A673 (cell line): Measurements from ENCODE around the gene IGFBP1. TPM values are rescaled to one million over a fixed set of nuclear protein-coding genes. Genes with fewer than 3 reads are reported as not detected.
"Not testable (repeated sequence)": the region's sequence is repeated elsewhere in the genome, so short reads cannot be mapped to it uniquely, and the experiment has no call there.

Source experiments
- Bru-seq: library from RNA; stranded (reverse); fragments of 400-500 nt; gene quantifications from one replicate; lab custom pipeline; 2021; lab: Mats Ljungman, UMichigan
- BruChase-seq, 2 experiments: library from RNA; stranded (reverse); fragments of 400-500 nt; gene quantifications; one replicate each; lab custom pipeline; 2021; lab: Mats Ljungman, UMichigan
- BruUV-seq: library from RNA; stranded (reverse); fragments of 400-500 nt; replicated peaks from 2 replicates; lab custom pipeline; 2021; lab: Mats Ljungman, UMichigan
- CTCF ChIA-PET: fragments of 300-600 bp; sonication (Branson Sonifier 250); formaldehyde crosslinking; loops from one replicate; lab custom pipeline; 2022; ENCODE audit warnings: antibody characterized with exemption; lab: Charles Lee
- POLR2A ChIA-PET: fragments of 300-600 bp; sonication (Branson Sonifier 250); formaldehyde crosslinking; loops from one replicate; lab custom pipeline; 2022; ENCODE audit warnings: antibody characterized with exemption; ENCODE audit not compliant: low non-redundant PET; lab: Charles Lee
- DNase-seq: peaks from one replicate; pipeline ENCODE4 v3.0.0-alpha.2; 2015; ENCODE audit warnings: low spot score
- H3K27ac ChIP-seq: fragments of 200-600 bp; sonication (generic); 2 replicates; pipeline ENCODE4 v1.5.1; 2016; ENCODE audit warnings: mixed run types, low read depth, mild to moderate bottlenecking, mixed read lengths, antibody characterized with exemption, low read length; ENCODE audit not compliant: poor library complexity, severe bottlenecking
- H3K27me3 ChIP-seq: fragments of 200-600 bp; sonication (generic); replicated peaks from 2 replicates; pipeline ENCODE4 v1.6.1; 2017; ENCODE audit warnings: mixed run types, low read depth, mild to moderate bottlenecking, mixed read lengths, antibody characterized with exemption, low read length; ENCODE audit not compliant: insufficient read depth, poor library complexity
- H3K36me3 ChIP-seq: fragments of 200-600 bp; sonication (generic); 2 replicates; pipeline ENCODE4 v1.6.1; 2016; ENCODE audit warnings: mixed run types, mild to moderate bottlenecking, mixed read lengths, antibody characterized with exemption, low read length; ENCODE audit not compliant: insufficient read depth, poor library complexity, severe bottlenecking
- H3K4me1 ChIP-seq: fragments of 200-600 bp; sonication (generic); 2 replicates; pipeline ENCODE4 v1.6.1; 2017; ENCODE audit warnings: mixed run types, mild to moderate bottlenecking, mixed read lengths, antibody characterized with exemption, low read length; ENCODE audit not compliant: insufficient read depth, poor library complexity, severe bottlenecking
- H3K4me3 ChIP-seq: fragments of 200-600 bp; sonication (generic); 2 replicates; pipeline ENCODE4 v1.5.1; 2016; ENCODE audit warnings: low read depth, mixed run types, mild to moderate bottlenecking, mixed read lengths, low read length; ENCODE audit not compliant: poor library complexity, severe bottlenecking
- H3K9me3 ChIP-seq: fragments of 200-600 bp; sonication (generic); 2 replicates; pipeline ENCODE4 v1.6.1; 2016; ENCODE audit warnings: mixed run types, low read depth, mild to moderate bottlenecking, mixed read lengths, antibody characterized with exemption, low read length; ENCODE audit not compliant: poor library complexity, severe bottlenecking
- EZH2 ChIP-seq: fragments of 200-600 bp; sonication (generic); IDR thresholded peaks from 2 replicates; pipeline ENCODE4 v1.6.1; 2017; ENCODE audit warnings: borderline replicate concordance, low read depth, mild to moderate bottlenecking, mixed read lengths, antibody characterized with exemption, low read length; ENCODE audit not compliant: poor library complexity, severe bottlenecking
- intact Hi-C: fragments of 100-400 bp; cut with micrococcal nuclease; formaldehyde crosslinking; loops from one replicate; pipeline ENCODE4 v1.10.0; 2022; ENCODE audit not compliant: unreplicated experiment
- long read RNA-seq: library from polyadenylated mRNA; stranded (forward); transcript quantifications from one replicate; pipeline ENCODE4 v2.0.0, GENCODE V29; 2022
- total RNA-seq: library from RNA; stranded (reverse); gene quantifications from 2 replicates; pipeline ENCODE4 v1.2.3, GENCODE V29; 2021
- TF ChIP-seq, protein P1 (sequence below): fragments of 300-800, 200-600 bp; sonication (generic); conservative IDR thresholded peaks from 2 replicates; pipeline ENCODE4 v1.5.1; 2017; ENCODE audit warnings: low read depth, mild to moderate bottlenecking, antibody characterized with exemption, low read length, moderate library complexity, mixed read lengths

IGFBP1 gene
- not detected in 2 replicates for total RNA-seq
- Bru-seq, nascent RNA = not detected
- BruChase-seq, experiment 1, labeled RNA remaining after a 2-hour chase = not detected
- not detected for BruChase-seq, experiment 2, labeled RNA remaining after a 6-hour chase
- long read RNA-seq = 0 reads

DNA sequence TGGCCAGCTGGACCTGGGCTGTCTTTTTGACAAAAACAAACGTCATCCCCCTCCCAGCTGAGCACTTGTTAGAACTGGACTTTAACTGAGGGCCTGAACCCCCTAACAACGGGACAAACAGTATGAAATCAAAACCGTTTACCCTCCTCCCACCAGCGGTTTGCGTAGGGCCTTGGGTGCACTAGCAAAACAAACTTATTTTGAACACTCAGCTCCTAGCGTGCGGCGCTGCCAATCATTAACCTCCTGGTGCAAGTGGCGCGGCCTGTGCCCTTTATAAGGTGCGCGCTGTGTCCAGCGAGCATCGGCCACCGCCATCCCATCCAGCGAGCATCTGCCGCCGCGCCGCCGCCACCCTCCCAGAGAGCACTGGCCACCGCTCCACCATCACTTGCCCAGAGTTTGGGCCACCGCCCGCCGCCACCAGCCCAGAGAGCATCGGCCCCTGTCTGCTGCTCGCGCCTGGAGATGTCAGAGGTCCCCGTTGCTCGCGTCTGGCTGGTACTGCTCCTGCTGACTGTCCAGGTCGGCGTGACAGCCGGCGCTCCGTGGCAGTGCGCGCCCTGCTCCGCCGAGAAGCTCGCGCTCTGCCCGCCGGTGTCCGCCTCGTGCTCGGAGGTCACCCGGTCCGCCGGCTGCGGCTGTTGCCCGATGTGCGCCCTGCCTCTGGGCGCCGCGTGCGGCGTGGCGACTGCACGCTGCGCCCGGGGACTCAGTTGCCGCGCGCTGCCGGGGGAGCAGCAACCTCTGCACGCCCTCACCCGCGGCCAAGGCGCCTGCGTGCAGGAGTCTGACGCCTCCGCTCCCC, at the start of gene IGFBP1:
Gene IGFBP1 (plus strand): TSS at position 304 of the 808 bp plus-strand sequence. CDS start 165 bp downstream, at position 469.
- BruUV-seq = no TSS peak
- peaks cover 65% of the 10 kb centered on the region for H3K27me3 ChIP-seq
- peak; percentile 43 for TF ChIP-seq EZH2
- TF ChIP-seq, protein P1, sequence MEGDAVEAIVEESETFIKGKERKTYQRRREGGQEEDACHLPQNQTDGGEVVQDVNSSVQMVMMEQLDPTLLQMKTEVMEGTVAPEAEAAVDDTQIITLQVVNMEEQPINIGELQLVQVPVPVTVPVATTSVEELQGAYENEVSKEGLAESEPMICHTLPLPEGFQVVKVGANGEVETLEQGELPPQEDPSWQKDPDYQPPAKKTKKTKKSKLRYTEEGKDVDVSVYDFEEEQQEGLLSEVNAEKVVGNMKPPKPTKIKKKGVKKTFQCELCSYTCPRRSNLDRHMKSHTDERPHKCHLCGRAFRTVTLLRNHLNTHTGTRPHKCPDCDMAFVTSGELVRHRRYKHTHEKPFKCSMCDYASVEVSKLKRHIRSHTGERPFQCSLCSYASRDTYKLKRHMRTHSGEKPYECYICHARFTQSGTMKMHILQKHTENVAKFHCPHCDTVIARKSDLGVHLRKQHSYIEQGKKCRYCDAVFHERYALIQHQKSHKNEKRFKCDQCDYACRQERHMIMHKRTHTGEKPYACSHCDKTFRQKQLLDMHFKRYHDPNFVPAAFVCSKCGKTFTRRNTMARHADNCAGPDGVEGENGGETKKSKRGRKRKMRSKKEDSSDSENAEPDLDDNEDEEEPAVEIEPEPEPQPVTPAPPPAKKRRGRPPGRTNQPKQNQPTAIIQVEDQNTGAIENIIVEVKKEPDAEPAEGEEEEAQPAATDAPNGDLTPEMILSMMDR = no peak
- CTCF ChIA-PET = no interaction called here
- no peak within 1 kb of the TSS for H3K27ac ChIP-seq
- no peaks in the 10 kb centered on the region for H3K4me1 ChIP-seq
- intact Hi-C loops = no loop called here
- DNase-seq = no peak
- no peak within 1 kb of the TSS for H3K4me3 ChIP-seq
- no peaks in the 10 kb centered on the region for H3K36me3 ChIP-seq
- no peaks in the 10 kb centered on the region for H3K9me3 ChIP-seq
- POLR2A ChIA-PET = no interaction called here

GRCh38 chr7:45838852-45839251, 49.4 kb upstream of the IGFBP1 start:
- H3K36me3 ChIP-seq, BruUV-seq, H3K27me3 ChIP-seq, H3K4me1 ChIP-seq, POLR2A ChIA-PET, H3K4me3 ChIP-seq, intact Hi-C loops, H3K27ac ChIP-seq, DNase-seq, CTCF ChIA-PET, H3K9me3 ChIP-seq: not testable (repeated sequence)

GRCh38 chr7:45841926-45842717, 46.2 kb upstream of the IGFBP1 start:
- BruUV-seq, CTCF ChIA-PET, H3K9me3 ChIP-seq, intact Hi-C loops, DNase-seq, H3K36me3 ChIP-seq, H3K27me3 ChIP-seq, H3K27ac ChIP-seq, H3K4me1 ChIP-seq, POLR2A ChIA-PET, H3K4me3 ChIP-seq: not testable (repeated sequence)

DNA sequence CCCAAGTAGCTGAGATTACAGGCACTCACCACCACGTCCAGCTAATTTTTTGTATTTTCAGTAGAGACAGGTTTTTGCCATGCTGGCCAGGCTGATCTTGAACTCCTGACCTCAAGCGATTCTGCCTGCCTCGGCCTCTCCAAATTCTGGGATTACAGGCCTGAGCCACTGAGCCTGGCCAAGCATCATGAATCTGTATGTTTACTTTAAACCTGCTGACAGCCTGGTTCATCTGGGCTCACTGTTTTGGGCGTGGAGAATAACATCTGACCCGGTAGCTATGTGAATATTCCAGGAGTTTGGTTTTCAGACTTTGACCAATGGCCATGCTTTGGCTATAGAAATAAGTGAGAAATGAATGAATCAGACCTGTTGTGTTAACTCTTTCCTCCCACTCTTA, 41.8 kb upstream of the IGFBP1 start:
- H3K27ac ChIP-seq, H3K27me3 ChIP-seq, H3K9me3 ChIP-seq, intact Hi-C loops, H3K4me3 ChIP-seq, POLR2A ChIA-PET, BruUV-seq, H3K36me3 ChIP-seq, H3K4me1 ChIP-seq, DNase-seq, CTCF ChIA-PET: not testable (repeated sequence)

DNA sequence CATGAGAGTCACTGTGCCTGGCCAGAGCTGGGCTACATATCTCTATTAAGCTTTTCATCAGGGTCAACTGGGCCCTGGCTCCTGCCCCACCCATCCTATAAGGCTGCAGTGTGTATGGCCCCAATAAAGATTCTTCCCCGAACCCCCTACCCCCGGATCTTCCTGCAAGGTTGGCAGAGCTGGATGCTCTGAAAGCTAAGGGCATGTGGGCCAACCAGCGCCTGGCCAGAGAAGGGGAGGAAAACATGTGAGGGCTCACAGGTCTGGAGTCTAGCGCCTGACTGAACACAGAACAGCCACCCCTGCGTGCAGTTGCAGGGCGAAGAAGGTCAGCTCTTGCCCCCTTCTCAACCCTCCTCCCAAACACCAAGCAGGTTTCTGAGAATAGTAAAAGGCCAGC, 39.6 kb upstream of the IGFBP1 start:
- POLR2A ChIA-PET = not testable (repeated sequence)

DNA sequence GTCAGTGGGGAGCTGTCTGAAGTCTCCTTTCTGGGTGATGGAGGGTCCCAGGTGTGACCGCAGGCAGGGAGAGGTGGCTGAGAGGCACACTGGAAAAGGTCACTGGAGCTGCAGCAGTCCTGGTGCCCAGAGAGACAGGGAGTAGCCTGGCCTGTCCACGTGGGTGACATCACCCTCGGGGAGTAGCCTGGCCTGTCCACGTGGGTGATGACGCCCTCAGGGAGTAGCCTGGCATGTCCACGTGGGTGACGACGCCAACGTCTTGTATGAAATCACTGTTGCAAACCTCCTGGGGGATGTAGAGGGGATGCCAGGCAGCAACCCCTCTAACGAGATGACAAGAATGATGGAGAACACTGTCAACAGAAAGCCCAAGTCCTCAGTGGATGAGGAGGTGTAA, 35.3 kb upstream of the IGFBP1 start:
- H3K9me3 ChIP-seq, H3K4me3 ChIP-seq, H3K36me3 ChIP-seq, H3K4me1 ChIP-seq, DNase-seq, POLR2A ChIA-PET, H3K27ac ChIP-seq, CTCF ChIA-PET, BruUV-seq, H3K27me3 ChIP-seq: not testable (repeated sequence)
- intact Hi-C loops = loop anchor here (5.0 kb wide), 1 partner anchor 191 kb away; no protein-coding TSS in a partner anchor

More for the DNA sequence above, 39.6 kb upstream of the IGFBP1 start:
- H3K4me3 ChIP-seq, DNase-seq, BruUV-seq, H3K9me3 ChIP-seq, CTCF ChIA-PET, H3K27me3 ChIP-seq, intact Hi-C loops, H3K27ac ChIP-seq, H3K36me3 ChIP-seq, H3K4me1 ChIP-seq: not testable (repeated sequence)
